DOHH2 (cell line): Measurements from ENCODE around the gene ZBTB16.

ENCODE experiments used
- H3F3A ChIP-seq: fragments of 200-600 bp; sonication (generic), shearing (Covaris generic); 2 replicates; pipeline ENCODE4 v1.6.0; 2016; ENCODE audit warnings: antibody characterized with exemption, mild to moderate bottlenecking; ENCODE audit not compliant: control insufficient read depth, insufficient read depth
- H3K27ac ChIP-seq: fragments of 200-600 bp; sonication (generic); 2 replicates; pipeline ENCODE4 v1.5.1; 2014; ENCODE audit warnings: low read depth, mild to moderate bottlenecking, low read length, moderate library complexity
- H3K27me3 ChIP-seq: fragments of 200-600 bp; sonication (generic); 2 replicates; pipeline ENCODE4 v1.6.1; 2014; ENCODE audit warnings: mild to moderate bottlenecking, low read length, mixed read lengths; ENCODE audit not compliant: control insufficient read depth
- H3K36me3 ChIP-seq: fragments of 200-600 bp; sonication (generic); 2 replicates; pipeline ENCODE4 v1.6.1; 2014; ENCODE audit warnings: mild to moderate bottlenecking, low read length, moderate library complexity, mixed read lengths; ENCODE audit not compliant: control insufficient read depth
- H3K4me1 ChIP-seq: fragments of 200-600 bp; sonication (generic); 2 replicates; pipeline ENCODE4 v1.6.1; 2014; ENCODE audit warnings: mild to moderate bottlenecking, low read length, mixed read lengths; ENCODE audit not compliant: control insufficient read depth
- H3K4me2 ChIP-seq: fragments of 200-600 bp; sonication (generic); 2 replicates; pipeline ENCODE4 v1.6.0; 2014; ENCODE audit warnings: mild to moderate bottlenecking, low read length, moderate library complexity
- H3K4me3 ChIP-seq: fragments of 200-600 bp; sonication (generic); 2 replicates; pipeline ENCODE4 v1.5.1; 2014; ENCODE audit warnings: mild to moderate bottlenecking, low read length, mixed read lengths
- H3K79me2 ChIP-seq: fragments of 200-600 bp; sonication (generic); 2 replicates; pipeline ENCODE4 v1.6.1; 2014; ENCODE audit warnings: mild to moderate bottlenecking, low read length, mixed read lengths; ENCODE audit not compliant: control insufficient read depth
- H3K9me2 ChIP-seq: fragments of 200-600 bp; sonication (generic); replicated peaks from 2 replicates; pipeline ENCODE4 v1.6.1; 2014; ENCODE audit warnings: mild to moderate bottlenecking, low read length, mixed read lengths; ENCODE audit not compliant: control insufficient read depth
- H3K9me3 ChIP-seq: fragments of 200-600 bp; sonication (generic); 2 replicates; pipeline ENCODE4 v1.6.1; 2014; ENCODE audit warnings: antibody characterized with exemption, low read length, mixed read lengths; ENCODE audit not compliant: control insufficient read depth, insufficient read depth
- H4K20me1 ChIP-seq: fragments of 200-600 bp; sonication (generic); 2 replicates; pipeline ENCODE4 v1.6.0; 2014; ENCODE audit warnings: low read depth, mild to moderate bottlenecking, antibody characterized with exemption, low read length, moderate library complexity; ENCODE audit not compliant: control insufficient read depth, insufficient read depth
- EZH2phosphoT487 ChIP-seq: fragments of 200-600 bp; sonication (generic); IDR thresholded peaks from 2 replicates; pipeline ENCODE4 v1.6.1; 2017; ENCODE audit warnings: borderline replicate concordance, mild to moderate bottlenecking, antibody characterized with exemption, low read length, moderate library complexity, mixed read lengths
- TF ChIP-seq, protein P1 (sequence below): fragments of 200-600 bp; sonication (generic); IDR thresholded peaks from one replicate; pipeline ENCODE4 v1.5.1; 2014; ENCODE audit warnings: antibody characterized with exemption, mild to moderate bottlenecking, low read depth, low read length; ENCODE audit not compliant: poor library complexity, severe bottlenecking

Gene ZBTB16

DNA sequence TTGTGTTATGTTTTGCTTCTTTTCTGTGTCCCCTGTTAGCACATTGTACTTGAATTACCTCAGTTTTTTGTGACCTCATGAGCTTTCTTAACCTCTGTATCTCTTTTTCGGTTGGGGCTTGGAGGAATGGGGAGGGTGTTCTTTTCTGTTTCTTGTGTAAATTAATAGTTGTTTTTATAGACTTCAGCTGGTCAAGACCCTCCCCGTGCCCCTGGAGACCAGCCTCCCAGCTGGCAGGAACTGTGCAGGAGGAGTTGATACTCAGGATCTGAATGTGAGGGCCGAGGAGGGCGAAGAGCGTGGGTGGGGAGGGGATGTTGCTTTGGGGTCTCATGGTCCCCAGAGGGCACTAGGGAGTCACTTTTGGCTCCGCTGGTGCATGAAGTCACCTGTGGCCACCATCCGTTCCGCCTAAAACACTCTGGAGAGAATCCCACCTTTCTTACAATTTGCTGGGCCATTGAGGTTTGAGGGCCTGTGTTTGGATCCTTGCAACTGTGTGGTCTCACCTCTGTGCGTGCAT, 192.4 kb downstream of the ZBTB16 start:
- no peaks in the 10 kb centered on the region for H3K36me3 ChIP-seq
- H3K79me2 ChIP-seq, result no peaks in the 10 kb centered on the region
- no peaks in the 10 kb centered on the region for H3K9me3 ChIP-seq
- no peaks in the 10 kb centered on the region for H3K27me3 ChIP-seq
- no peak for TF ChIP-seq EZH2phosphoT487
- TF ChIP-seq, protein P1, sequence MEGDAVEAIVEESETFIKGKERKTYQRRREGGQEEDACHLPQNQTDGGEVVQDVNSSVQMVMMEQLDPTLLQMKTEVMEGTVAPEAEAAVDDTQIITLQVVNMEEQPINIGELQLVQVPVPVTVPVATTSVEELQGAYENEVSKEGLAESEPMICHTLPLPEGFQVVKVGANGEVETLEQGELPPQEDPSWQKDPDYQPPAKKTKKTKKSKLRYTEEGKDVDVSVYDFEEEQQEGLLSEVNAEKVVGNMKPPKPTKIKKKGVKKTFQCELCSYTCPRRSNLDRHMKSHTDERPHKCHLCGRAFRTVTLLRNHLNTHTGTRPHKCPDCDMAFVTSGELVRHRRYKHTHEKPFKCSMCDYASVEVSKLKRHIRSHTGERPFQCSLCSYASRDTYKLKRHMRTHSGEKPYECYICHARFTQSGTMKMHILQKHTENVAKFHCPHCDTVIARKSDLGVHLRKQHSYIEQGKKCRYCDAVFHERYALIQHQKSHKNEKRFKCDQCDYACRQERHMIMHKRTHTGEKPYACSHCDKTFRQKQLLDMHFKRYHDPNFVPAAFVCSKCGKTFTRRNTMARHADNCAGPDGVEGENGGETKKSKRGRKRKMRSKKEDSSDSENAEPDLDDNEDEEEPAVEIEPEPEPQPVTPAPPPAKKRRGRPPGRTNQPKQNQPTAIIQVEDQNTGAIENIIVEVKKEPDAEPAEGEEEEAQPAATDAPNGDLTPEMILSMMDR, result peak; percentile 33
- no peaks in the 10 kb centered on the region for H3F3A ChIP-seq
- H3K9me2 ChIP-seq, result no peaks in the 10 kb centered on the region
- H3K4me3 ChIP-seq, result no peak overlapping the region
- H4K20me1 ChIP-seq, result no peaks in the 10 kb centered on the region
- no peak overlapping the region; the same call in 1 of the 2 replicates for H3K4me2 ChIP-seq
- H3K4me1 ChIP-seq, result 0 out of 2 replicates have a peak, but pooled peaks cover 4% of the 10 kb centered on the region
- H3K27ac ChIP-seq, result no peak overlapping the region

DNA sequence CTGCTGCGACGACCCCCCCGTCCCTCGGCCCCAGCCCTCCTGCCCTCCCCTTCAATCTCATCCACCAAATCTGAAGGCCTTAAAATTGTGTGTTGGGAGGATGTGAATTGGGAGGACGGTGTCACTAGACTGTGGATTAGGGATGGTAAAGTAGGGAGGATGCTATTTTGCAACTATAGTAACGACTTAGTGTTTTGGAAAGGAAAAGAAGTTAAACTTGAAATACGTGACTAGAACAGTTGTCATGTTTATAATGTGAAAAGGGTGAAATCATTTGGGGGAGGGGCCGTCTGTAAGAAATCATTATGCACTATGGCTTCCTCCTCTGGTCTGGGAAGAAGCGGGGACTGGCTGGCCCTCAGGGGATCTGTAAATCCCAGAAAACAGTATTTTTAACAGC, 193.3 kb downstream of the ZBTB16 start:
- Histone ChIP-seq H3K36me3 (no peaks in the 10 kb centered on the region), H3K27me3 (no peaks in the 10 kb centered on the region), H3K9me3 (no peaks in the 10 kb centered on the region), H3K9me2 (no peaks in the 10 kb centered on the region), H3K4me1 (0 out of 2 replicates have a peak, but pooled peaks cover 4% of the 10 kb centered on the region), H3K4me3 (no peak overlapping the region), H3F3A (no peaks in the 10 kb centered on the region), H3K4me2 (no peak overlapping the region), H3K27ac (no peak overlapping the region), H3K79me2 (no peaks in the 10 kb centered on the region), H4K20me1 (no peaks in the 10 kb centered on the region)
- TF ChIP-seq, protein P1, result no peak

DNA sequence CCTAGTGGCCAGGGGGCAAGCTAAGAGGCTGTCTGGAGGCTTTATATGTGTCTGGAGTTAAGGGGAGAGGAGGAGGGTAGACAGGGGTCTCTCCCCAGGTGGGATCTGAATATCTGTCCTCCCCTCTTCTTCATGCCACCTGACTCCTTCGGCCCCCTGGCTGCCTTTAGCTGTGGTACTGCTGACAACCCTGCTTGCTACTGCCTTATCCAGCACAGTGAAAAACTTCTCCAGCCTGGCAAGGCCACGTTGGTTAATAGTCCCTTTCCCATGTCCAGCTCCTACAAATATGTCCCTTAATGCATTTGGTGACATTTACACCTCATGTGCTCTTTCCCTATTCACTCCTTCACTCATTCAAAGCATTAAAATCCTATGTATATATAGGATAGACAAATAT, 194.3 kb downstream of the ZBTB16 start:
- no peaks in the 10 kb centered on the region for H3K79me2 ChIP-seq
- TF ChIP-seq, protein P1, result no peak
- no peak for TF ChIP-seq EZH2phosphoT487
- no peaks in the 10 kb centered on the region for H3K9me3 ChIP-seq
- no peak overlapping the region for H3K4me2 ChIP-seq
- H3K9me2 ChIP-seq, result no peaks in the 10 kb centered on the region
- no peaks in the 10 kb centered on the region for H3K27me3 ChIP-seq
- H3K4me1 ChIP-seq, result peaks cover 10% of the 10 kb centered on the region
- H4K20me1 ChIP-seq, result no peaks in the 10 kb centered on the region
- no peak overlapping the region for H3K4me3 ChIP-seq
- H3K36me3 ChIP-seq, result no peaks in the 10 kb centered on the region
- no peak overlapping the region for H3K27ac ChIP-seq
- no peaks in the 10 kb centered on the region for H3F3A ChIP-seq
